ENCODE results near the gene APC2.
"Not testable (repeated sequence)": the region's sequence is repeated elsewhere in the genome, so short reads cannot be mapped to it uniquely, and the experiment has no call there.

The APC2 gene

GRCh38 chr19:1430246-1430645 is 19.7 kb upstream of the APC2 start:
- no peak for DNase-seq (ENCODE audit: low read depth)

- DNase-seq (ENCODE audit: low read depth): no peak
These were observed 18.0 kb upstream of the APC2 start for GRCh38 chr19:1431759-1432506.

GRCh38 chr19:1432507-1432887 is 17.4 kb upstream of the APC2 start:
- no peak for DNase-seq (ENCODE audit: low read depth)

DNA sequence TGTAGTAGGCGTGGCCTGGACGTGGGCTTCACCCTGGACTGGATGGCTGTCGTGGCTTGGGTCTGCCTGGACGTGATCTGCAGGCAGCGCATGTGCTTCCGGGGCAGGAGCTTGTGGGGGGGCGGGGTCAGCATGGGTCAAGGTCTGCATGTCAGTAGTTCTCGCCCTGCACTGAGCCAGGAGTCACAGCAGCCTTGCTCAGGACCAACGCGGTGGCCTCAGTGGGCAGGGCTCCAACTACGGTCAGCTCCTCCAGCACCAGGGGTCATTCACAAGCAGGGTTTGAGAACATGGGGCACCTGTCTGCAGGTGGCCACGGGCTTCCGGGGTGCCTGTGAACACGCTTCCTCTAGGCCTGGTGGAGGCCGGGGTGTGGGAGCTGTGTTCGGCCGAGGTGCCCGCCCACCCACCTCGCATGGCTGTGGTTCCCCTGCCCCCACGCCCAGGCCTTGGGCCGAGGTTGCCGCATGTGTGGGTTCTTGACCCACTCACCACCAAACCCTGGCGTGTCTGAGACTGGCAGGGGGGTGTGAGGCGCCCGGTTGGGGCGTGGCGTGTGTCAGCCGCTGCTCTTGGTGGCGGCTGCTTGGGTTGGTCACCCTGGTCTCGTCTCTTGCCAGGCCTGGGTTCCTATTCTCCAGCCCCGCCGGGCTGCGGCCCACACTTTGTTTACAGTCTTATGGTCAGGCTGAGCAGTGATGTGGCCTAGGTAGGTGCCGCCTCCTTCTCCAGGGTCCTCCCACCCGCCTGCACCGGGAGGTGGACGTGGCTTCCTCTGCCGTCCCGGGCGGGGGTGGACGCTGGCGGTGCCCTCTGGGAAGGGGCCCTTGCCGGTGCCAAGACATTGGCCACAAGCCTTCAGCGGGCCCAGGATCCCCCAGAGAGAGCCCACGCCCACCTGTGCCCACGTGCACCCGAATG is 16.5 kb upstream of the APC2 start:
- no peak for DNase-seq (ENCODE audit: low read depth)

GRCh38 chr19:1434040-1434366 is 15.9 kb upstream of the APC2 start:
- no peak for DNase-seq (ENCODE audit: low read depth)

DNA sequence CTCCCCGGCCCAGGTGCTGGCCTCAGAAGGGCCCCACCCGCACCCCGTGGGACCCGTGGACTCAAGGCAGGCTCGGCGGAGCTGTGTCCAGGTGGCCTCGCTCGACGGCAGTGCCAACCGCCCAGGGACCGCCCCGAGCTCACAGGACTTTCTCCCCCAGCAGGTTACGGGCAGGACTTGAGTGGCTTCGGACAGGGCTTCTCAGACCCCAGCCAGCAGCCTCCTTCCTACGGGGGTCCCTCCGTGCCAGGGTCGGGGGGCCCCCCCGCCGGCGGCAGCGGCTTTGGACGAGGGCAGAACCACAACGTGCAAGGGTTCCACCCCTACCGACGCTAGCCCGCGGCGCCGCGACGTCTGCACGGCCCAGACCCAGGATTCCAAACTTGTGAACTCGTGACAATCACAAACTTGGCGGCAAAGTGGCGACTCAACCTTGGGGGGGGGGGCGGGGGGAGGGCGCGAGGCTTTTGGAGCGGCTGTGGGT is 15.3 kb upstream of the APC2 start:
- DNase-seq (ENCODE audit: low read depth): no peak

DNA sequence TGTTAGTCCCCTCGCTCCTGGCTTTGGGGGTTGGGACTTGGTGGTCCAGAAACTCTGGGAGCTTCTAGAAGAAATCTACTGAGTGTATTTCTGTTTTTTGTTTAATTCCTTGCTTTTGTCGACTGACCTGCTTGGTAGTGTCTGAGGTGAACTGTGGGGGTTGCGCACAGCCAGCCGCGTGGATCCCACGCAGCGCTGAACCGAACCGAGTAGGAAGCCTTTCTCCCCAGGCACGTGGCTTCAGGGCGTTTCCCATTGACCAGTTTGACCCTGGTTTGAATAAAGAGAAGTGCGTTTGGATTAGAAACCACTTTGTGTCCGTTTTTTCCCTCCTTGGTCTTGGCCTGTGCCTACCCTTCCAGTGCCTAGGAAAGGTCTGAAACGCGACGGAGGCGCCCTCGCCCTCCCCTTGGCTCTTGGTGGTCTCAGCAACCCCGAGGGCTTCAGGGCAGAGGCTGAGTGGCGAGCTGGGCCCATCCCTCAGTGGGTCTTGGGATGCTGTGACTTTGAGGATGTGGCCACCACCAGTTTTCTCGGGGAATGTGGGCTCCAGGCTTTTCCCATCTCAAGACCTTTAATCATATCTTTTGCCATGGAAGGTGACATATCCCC is 14.4 kb upstream of the APC2 start:
- no peak for DNase-seq (ENCODE audit: low read depth)

DNA sequence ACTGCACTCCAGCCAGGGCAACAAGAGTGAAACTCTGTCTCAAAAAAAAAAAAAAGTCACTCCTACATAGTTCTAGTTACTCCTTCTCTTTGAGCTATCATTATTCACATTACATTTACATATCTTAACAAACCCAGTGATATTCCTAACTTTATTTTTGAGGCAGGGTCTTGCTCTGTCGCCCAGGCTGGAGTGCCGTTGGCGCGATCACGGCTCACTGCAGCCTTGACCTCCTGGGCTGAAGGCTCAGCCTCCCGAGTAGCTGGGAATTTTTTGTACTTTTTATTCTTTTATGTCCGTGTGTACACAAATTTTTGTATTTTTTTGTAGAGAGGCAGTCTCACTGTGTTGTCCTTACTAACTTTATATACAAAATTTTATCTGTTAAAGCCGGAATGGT is 12.3 kb upstream of the APC2 start:
- no peak for DNase-seq (ENCODE audit: low read depth)

DNA sequence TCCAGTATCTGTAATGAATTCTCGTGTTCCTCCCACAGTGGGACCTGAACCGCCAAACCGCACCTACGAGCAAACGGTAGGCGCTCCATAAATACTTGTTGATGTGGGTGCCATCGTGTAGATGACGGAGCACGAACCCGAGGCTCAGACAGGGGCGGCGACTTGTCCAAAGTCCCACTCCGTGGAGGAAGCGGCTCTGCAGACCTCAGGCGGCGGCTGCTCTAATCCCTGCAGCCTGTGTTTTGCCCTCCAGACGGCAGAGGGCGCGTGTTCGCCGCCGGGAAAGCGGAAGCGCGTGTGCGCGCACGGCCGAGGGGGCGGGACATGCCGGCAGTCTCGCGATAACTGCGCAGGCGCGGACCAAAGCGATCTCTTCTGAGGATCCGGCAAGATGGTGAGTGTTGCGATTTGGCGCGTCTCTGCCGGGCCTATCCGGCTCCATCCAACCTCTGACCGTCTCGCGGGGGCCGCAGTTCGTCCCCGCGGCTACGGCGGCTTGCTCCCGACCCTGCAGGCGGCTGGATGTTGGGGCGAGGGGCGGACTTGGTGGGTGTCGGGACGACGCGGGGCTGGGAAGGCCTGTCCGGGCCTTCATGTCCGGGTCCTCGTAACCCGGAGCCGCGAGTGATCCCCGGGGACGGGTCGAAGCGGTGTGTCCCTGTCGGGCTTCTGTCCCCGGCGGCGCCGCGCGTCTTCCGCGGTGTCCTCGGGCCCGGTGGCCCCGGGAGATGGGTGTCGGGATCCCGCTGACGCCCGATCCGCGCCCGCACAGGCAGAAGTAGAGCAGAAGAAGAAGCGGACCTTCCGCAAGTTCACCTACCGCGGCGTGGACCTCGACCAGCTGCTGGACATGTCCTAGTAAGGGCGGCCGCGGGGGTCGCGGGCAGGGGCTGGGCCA is 11.6 kb upstream of the APC2 start, which contains the start of gene RPS15:
Gene RPS15 (plus strand): TSS at position 362 of the 898 bp plus-strand sequence. CDS start 30 bp downstream, at position 392.
- DNase-seq (ENCODE audit: low read depth): peak; percentile 90

DNA sequence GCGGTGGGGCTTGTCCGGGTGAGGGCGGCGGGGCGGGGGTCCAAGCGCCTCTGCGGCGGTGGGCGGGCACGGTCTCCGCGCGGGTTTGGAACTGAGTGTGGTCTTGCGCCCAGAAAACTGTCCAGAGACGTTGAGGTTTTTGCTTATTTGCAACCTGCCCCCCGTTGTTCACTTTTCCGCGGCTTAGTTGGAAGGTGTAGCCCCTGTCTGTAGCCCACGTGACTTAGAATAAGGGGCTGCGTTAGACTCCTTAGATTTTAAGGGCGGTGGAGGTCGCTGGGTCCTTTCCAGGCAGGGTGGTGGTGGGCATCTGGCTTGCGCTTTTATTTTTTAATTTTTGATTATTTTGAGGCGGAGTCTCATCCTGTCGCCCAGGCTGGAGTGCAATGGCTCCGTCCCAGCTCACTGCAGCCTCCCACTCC is 11.0 kb upstream of the APC2 start:
- DNase-seq (ENCODE audit: low read depth): no peak

- DNase-seq (ENCODE audit: low read depth): not testable (repeated sequence)
These were observed 10.2 kb upstream of the APC2 start for GRCh38 chr19:1439525-1440417.

GRCh38 chr19:1440418-1440801 is 9.5 kb upstream of the APC2 start:
- no peak for DNase-seq (ENCODE audit: low read depth)

DNA sequence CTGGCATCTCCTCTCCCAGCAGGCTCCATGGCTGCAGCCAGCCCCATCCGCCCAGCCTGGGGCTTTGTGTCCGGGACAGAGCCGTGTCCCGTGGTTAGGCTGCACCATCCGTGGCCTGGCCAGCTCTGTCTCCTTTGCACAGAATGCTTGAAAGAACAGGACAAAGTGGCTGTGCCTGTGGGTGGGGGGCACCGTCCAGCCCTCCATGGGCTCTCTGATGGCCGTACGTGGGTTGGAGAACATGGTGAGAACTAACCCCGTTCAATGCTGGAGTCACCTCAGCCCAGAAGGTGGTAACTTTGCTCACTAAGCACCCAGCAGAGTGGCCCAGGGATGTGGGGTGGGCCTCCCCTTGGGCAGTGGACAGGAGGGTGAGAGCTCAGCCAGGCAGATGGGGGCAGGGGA is 8.9 kb upstream of the APC2 start:
- DNase-seq (ENCODE audit: low read depth): no peak

- DNase-seq (ENCODE audit: low read depth): no peak
These were observed 8.1 kb upstream of the APC2 start for GRCh38 chr19:1441677-1442438.

GRCh38 chr19:1445185-1445931 is 4.6 kb upstream of the APC2 start:
- DNase-seq (ENCODE audit: low read depth): peak; percentile 52

DNA sequence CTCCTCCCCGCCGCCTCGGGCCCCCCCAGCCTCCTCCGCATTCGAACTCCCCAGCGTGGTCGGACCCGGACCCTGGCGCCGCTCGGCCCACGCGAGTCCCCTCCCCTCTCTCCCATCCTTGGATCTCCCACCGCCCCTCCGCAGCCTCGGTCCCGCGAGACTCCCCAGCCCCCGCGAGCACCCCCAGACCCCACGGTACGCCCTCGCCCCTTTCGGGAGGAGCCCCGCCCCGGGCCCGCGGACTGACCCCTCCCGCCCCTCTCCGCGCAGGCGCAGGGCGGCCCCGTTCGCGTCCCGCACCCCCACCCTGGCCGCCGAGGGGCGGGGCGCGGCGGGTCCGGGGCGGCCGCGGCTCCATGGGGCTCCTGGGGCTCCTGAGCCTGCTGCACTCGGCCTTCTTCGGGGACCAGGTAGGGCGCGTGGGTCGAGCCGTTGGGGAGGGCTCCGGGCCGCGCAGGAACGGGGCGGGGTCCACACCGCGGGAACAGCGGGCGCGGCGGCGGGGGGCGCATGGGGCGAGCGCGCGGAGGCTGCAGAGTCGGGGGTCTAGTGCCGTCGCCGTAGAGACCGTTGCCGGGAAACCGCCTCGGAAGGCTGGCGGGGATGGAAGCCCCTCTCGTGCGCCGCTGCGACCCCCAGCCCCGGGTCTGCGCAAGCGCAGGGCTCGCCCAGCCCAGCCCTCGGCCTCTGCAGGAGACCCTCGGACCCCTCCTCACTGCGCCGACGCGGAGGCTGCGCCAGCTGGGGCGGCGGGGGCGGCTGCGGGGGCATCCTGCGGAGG is 3.8 kb upstream of the APC2 start:
- no peak for DNase-seq (ENCODE audit: low read depth)

DNA sequence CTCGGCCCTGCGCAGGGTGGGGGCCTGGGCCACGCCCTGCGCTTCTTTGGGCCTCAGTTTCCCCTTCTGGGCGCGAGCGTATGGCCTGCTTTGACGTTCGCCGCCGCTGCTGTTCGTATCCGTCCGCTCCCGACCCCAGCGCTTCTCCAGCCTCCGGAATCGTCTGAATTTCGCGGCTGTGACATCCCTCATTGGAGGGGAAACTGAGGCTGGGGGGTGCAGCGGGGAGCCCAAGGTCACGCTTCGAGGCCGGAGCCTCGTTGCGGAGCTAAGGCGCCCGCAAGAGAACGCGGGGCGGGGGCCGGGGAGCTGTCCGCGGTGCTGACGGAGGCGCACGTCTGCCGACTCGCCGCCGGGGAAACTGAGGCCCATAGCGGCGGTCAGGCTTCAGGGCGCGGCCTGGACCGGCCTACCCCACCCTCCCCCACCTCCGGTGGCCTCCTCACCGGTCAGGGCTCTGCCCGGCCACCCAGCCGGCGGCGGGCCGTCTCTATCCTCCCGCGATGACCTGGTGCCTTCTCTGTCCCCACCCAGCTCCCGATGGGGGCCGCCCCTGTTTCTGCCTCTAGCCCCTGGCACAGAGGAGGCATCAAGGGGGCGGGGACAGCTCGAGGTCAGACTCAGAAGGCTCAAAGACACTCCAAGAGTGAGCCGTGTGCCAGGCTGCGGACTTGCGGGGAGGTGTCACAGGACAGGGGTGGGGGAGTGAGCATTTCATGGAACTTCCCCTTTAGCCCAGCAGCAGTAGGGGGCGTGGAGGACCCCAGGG is 3.0 kb upstream of the APC2 start:
- DNase-seq (ENCODE audit: low read depth): no peak

DNA sequence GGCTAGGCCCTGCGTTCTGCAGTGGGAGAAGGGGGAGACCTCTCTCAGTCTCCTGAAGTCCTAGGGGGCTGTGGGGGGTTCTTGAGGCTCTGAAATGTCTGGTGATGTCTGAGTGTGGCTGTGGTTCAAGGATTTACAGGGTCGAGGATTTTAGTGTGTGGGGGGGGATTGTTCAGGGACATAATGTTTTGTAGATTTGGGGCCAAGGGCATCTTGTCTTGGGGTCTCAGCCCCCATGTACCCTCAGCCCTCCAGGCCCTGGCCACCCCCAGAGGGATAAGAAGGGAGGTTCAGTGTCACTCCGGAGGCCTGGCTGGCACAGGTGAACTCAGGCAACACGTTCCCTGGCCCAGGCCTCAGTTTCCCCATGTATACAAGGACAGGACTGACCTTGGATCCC is 2.4 kb upstream of the APC2 start:
- no peak for DNase-seq (ENCODE audit: low read depth)

Data from stimulated activated CD8-positive, alpha-beta memory T cell treated with anti-CD3 and anti-CD28 coated beads, Interleukin-15, amount 100 ng/mL, for 1 hour (primary cell).